Parietal lobe (tissue), 2 donors: ENCODE measurements around the gene ERCC6L. TPM values are rescaled to one million over a fixed set of nuclear protein-coding genes. Genes with fewer than 3 reads are reported as not detected.

ENCODE experiments used
- small RNA-seq: library from RNA; depleted of rRNA; stranded (forward); fragments of <200 nt; gene quantifications from one replicate; pipeline ENCODE3, GENCODE V24; 2014; ENCODE audit warnings: low replicate concordance
- total RNA-seq: library from RNA; depleted of rRNA; stranded (reverse); fragments of >200 nt; gene quantifications from one replicate; pipeline ENCODE4 v1.2.3, GENCODE V29; 2014

The ERCC6L gene, protein sequence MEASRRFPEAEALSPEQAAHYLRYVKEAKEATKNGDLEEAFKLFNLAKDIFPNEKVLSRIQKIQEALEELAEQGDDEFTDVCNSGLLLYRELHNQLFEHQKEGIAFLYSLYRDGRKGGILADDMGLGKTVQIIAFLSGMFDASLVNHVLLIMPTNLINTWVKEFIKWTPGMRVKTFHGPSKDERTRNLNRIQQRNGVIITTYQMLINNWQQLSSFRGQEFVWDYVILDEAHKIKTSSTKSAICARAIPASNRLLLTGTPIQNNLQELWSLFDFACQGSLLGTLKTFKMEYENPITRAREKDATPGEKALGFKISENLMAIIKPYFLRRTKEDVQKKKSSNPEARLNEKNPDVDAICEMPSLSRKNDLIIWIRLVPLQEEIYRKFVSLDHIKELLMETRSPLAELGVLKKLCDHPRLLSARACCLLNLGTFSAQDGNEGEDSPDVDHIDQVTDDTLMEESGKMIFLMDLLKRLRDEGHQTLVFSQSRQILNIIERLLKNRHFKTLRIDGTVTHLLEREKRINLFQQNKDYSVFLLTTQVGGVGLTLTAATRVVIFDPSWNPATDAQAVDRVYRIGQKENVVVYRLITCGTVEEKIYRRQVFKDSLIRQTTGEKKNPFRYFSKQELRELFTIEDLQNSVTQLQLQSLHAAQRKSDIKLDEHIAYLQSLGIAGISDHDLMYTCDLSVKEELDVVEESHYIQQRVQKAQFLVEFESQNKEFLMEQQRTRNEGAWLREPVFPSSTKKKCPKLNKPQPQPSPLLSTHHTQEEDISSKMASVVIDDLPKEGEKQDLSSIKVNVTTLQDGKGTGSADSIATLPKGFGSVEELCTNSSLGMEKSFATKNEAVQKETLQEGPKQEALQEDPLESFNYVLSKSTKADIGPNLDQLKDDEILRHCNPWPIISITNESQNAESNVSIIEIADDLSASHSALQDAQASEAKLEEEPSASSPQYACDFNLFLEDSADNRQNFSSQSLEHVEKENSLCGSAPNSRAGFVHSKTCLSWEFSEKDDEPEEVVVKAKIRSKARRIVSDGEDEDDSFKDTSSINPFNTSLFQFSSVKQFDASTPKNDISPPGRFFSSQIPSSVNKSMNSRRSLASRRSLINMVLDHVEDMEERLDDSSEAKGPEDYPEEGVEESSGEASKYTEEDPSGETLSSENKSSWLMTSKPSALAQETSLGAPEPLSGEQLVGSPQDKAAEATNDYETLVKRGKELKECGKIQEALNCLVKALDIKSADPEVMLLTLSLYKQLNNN
- total RNA-seq: 0.94 TPM

DNA sequence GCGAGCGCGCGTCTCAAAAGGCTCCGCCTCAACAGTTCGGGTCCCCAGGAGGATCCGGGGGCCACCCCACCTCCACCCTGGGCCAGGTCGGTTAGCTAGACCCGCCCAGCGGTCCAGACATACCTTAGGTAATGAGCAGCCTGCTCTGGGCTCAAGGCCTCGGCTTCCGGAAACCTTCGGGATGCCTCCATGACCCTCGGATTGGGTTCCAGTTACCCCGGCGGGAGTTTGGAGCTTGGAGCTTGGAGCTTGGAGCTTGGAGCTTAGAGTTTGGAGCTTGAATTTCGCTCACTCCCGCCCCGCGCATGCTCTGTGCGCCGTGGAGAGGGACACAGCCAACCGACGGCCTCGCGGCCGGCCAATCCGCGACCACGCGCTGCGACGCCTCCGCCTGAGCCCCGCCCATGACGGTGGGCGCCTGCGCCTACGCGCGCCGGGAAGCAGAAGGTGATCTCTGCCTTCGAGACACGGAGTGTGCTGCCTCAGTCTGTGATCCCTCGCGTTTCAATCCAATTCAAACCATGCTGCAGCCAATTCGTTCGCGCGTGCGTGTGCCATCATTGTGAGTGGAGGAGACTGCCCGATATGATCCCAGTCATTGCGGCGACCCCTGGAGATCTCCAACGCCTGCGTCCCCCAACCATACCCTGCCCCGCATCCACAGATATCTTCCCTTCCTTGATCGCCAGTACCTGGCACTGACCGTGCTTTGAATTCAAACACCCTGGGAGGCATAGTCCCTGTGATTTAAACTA is at the start of gene ERCC6L:
Gene ERCC6L, minus strand, starts transcription at position 307 of the 755 bp plus-strand sequence. Its CDS starts 116 bp downstream, at position 191.

DNA sequence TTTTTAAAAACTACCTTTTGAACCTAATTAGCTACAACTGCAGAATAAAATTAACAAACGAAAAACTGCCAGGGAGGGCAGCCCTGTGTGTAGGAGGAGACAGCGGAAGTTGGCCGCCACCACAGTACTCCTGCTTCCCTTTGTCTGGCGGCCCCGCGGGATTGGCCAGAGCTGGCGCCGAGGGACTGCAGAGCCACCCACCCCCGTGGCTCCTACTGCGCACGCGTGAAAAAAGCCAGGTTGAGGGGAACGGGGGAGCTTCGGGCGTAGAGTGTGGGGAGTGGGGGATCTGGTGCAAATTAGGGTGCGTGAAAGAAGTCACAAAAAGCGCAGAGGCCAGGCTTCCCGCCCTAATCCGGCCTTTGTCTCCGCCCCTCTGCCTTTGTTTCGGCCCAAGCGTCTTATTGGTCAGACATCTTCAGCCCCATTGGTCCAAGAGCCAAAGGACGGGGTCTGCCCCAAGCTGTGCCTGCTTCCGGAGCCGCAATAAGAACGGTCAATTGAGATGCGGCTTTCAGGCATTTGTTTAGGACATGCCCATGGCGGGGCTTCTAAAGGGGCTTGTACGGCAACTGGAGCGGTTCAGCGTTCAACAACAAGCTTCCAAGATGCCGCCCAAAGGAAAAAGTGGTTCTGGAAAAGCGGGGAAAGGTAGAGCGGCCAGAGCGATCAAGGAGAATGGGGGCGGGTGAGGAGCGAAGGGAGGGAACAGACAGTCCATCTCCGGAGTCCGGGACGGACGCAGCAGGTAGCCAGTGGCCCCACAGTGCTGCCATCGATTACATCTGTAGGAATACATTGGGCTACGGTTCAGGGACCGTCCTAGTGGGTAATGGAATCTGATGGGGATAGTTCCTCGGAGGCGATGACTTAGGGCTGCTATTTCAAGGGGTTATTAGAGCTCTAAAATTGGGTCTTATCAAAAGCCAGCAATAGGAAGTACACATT is 57.4 kb downstream of the ERCC6L start, which contains the start of gene PIN4:
Gene PIN4, plus strand, starts transcription at position 580 of the 948 bp plus-strand sequence. Its CDS starts 29 bp downstream, at position 609.

Small RNAs within 50 kb of the gene (small RNA-seq; reads per million reads assigned to genes)
- gene RF00019: not detected

Other genes with a start within 250 kb of the ERCC6L start
- gene RTL5, start 107.1 kb downstream of the ERCC6L start, total RNA-seq: 7.8 TPM
- gene PIN4, start 57.3 kb downstream of the ERCC6L start, total RNA-seq: 23.2 TPM
- gene RPS4X, start 38.2 kb upstream of the ERCC6L start, total RNA-seq: 814 TPM
- gene CITED1, start 66.9 kb upstream of the ERCC6L start, total RNA-seq: 3.1 TPM